Activated naive CD8-positive, alpha-beta T cell treated with anti-CD3 and anti-CD28 coated beads, Interleukin-2, amount 50 U/mL, for 16 hours (primary cell): ENCODE measurements around the gene FNTB.

Source experiments
- DNase-seq: peaks from one replicate; pipeline ENCODE4 v3.0.0-alpha.2; 2020; ENCODE audit warnings: low read depth, low spot score

Gene FNTB, protein sequence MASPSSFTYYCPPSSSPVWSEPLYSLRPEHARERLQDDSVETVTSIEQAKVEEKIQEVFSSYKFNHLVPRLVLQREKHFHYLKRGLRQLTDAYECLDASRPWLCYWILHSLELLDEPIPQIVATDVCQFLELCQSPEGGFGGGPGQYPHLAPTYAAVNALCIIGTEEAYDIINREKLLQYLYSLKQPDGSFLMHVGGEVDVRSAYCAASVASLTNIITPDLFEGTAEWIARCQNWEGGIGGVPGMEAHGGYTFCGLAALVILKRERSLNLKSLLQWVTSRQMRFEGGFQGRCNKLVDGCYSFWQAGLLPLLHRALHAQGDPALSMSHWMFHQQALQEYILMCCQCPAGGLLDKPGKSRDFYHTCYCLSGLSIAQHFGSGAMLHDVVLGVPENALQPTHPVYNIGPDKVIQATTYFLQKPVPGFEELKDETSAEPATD

GRCh38 chr14:64986648-64987437, at the start of gene FNTB:
Gene FNTB, plus strand, starts transcription at chr14:64986895. Its CDS starts 59 bp downstream, at chr14:64986954.
- DNase-seq, result peak; percentile 80

DNA sequence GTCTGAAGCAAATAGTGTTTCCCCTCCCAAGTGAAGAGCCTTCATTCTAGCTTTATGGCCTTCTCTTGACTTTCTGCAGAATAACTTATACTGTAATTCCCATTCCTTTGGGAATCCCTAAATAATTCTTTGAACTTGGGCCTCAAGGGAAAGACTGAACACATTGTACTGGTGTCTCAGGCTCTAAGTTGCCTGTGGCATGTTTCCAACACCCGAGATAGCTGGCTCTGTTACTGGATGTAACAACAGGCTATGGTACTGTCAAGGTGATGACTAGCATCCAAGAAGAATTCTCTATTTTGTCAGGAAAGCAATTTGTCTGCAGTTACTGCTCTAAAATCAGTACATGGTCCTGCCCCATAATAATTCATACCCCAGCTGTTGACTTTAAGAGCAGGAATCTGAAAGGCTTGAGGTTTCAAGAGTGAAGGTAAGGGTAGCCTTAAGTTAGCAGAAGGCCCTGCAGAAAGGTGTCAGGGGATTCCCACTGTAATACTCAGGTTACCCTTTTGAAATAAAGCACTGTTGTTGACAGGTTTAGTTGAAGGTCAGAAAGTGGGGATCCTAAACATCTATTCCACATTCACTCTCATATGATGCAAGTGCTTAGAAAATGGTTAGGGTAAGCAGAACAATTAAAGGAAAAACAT, 49.4 kb upstream of the FNTB start:
- no peak for DNase-seq

- no peak for DNase-seq
Measured at GRCh38 chr14:64937821-64938193, 48.9 kb upstream of the FNTB start.

DNA sequence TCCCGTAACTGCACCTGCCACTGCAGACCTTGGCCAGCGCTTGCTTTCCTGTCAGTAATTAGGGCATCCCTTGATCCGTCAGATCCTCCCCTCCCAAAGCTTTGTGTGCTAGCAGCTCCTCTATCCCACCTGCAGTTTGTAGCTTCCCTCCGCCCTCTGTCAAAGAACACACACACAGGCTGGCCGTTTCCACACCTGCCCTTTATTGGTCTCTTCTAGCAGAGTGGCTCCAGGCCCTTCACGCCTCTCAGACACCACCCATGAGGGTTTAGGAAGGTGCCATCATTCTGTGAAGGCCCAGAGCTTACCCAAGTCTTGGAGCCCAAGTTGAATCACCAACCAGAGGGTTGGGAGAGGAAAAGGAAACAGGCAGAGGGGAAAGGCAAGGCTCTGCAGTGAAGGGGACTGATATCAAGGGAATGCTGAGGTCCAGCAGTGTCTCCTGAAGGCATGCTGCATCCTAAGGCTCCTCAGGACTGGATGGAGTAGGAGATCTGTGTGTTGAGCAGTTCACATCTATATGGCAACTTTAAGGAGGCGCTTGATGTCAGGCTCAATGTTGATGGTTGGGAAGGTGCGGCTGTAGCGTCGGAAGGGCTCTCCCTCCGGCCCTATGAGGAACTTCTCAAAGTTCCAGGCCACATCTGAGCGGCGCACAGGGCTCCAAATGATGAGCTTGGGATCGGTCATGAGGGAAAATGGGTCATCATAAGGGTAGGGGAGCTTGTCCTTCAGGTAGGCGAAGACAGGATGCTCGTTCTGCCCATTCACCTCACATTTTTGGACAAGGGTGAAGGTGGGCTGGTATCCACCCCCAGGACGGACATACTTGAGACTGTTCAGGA, 47.5 kb upstream of the FNTB start:
- DNase-seq, result no peak

GRCh38 chr14:64939817-64940190, 46.9 kb upstream of the FNTB start:
- no peak for DNase-seq

DNA sequence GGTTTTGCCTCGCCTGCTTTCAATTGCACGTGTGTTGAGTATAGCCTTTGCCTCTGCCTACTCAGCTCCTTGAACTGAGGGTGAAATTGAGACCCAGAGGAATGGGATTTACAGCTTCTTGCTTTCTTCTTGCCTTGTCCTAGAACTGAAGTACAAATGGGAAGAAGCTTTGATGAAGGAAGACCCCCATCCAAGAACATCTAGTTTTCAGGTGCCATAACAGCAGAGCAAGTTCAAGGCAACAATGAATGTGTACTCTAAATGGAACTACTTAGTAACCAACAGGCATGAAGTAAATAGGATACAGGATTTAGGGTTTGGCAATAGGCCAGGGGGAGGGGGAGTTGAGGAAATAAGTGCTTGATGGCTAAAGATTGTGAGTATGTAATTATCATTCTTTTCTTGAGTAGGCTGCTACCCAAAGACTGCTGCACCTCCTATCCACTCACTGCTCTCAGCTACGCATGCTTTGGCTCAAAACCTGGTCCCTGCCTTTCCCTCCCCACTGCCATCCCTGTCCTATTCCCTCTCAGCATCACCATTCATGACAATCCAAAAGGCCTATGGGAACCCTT, 46.3 kb upstream of the FNTB start:
- DNase-seq, result no peak

DNA sequence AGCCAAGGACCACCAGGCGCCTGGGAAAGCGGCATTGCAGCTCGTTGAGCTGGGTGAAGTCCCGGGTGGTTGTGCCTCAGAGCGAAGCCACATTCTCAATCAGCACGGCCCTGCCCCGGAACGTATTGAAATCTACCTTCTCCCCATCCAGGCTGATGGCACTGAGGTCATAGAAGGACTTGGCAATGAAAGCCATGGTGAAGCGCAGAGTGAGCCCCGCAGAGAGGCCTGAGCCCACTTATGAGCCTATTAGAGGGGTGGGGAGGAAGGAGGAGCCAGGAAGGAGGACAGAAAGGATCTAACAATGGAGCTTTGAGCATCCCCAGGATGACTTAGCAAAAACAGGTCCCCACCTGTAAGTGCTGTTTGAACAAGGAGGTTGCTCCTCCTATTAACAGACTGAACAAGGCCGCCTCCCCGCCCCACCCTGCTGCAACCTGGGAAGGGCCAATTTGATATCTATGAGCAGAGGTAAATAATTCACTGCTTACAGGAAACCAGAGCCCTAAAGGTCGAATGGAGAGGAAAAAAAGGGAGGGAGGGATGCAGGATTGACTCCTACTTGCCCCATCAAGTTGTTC, 44.1 kb upstream of the FNTB start, which contains the start of gene GPX2:
Gene GPX2, minus strand, starts transcription at position 215 of the 581 bp plus-strand sequence. Its CDS starts 19 bp downstream, at position 196.
- no peak for DNase-seq

GRCh38 chr14:64943556-64943955, 43.1 kb upstream of the FNTB start:
- DNase-seq, result no peak

DNA sequence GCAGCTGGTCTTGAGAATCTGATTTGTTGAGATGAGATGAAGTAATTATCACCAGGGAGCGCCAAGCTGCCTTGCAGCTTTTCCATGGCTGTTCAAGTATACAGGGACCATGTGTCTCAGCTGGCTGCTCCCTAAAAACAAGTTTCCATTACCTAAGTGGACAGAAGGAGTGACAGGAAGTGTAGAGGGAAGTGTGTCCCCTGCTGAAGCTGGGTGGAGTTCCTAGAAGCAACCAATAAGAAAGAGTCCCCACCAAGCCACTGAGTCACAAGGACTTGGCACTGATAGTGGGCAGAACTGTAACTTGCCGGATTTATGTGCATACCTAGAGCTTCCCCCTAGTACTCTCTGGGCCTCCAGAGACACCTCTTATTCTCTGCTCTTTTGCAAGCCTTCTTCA, 42.7 kb upstream of the FNTB start:
- DNase-seq, result no peak

- no peak for DNase-seq
Measured at GRCh38 chr14:64944861-64945260, 41.8 kb upstream of the FNTB start.

DNA sequence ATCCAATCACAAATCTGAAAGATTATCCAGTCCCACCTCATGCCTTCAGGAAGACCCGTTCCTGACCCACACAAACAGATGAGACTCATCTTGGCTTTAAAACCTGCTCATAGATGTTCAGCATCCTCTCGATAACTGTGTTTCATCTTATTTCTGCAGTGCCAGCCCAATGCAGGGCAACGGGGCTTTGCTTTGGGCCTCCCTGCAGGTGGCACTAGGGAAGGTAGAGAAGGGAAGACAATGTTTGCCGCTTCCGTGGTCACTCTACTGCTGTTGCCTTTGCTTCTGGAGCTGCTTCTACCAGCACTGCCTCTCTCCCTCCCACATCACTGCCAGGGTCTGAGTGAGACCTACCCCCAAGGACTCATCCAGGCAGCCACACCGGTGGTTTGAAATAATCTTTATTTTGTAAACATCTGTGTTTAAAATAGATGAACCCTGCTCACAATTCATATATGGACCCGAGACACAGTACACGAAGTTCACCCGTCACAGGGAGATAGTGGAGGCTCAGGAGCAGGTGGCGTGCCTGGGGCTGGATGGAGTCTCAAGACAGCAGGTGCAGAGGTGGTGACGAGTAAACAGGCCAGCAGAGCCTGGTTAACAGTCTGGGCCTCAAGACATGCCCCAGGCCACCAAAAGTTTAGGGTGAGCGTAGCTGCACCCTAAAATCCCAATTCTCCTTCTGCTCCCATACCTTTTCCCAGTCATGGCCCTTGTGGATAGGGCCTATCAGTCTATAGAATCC, 41.1 kb upstream of the FNTB start:
- no peak for DNase-seq

DNA sequence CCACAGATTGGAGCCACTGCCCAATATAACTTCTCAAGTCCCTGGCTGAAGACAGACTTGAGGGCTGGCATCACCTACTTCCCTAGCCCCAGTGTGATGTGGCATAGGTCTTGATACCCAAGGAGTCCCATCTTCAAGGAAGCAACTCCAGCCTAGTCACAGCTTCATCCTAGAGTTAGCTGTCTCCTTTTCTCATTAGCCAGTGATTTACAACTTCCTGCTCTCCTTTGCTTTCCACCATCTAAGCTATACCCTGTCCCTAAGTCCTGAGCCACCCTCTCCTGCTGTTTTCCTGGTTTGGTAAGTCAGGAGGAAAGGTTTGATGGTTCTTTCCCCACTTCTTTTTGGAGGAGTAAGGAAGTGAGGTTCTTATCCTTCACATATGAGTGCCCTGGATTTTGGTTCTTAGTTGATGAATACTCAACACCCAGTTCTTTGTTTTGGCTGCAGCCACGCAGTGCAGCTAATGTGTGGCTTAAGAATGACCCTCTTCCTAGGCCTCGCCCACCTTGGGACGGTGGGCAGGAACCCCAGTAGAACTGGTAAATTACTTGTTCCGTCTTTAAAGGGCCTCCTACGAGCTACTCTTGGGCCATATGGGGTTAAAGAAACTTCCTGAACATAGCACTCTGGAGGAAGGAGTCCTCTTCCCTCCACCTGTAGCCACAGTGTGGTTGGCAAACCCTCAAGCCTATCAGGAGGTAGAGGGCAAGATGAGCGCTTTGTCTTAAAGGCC, 40.2 kb upstream of the FNTB start:
- no peak for DNase-seq

DNA sequence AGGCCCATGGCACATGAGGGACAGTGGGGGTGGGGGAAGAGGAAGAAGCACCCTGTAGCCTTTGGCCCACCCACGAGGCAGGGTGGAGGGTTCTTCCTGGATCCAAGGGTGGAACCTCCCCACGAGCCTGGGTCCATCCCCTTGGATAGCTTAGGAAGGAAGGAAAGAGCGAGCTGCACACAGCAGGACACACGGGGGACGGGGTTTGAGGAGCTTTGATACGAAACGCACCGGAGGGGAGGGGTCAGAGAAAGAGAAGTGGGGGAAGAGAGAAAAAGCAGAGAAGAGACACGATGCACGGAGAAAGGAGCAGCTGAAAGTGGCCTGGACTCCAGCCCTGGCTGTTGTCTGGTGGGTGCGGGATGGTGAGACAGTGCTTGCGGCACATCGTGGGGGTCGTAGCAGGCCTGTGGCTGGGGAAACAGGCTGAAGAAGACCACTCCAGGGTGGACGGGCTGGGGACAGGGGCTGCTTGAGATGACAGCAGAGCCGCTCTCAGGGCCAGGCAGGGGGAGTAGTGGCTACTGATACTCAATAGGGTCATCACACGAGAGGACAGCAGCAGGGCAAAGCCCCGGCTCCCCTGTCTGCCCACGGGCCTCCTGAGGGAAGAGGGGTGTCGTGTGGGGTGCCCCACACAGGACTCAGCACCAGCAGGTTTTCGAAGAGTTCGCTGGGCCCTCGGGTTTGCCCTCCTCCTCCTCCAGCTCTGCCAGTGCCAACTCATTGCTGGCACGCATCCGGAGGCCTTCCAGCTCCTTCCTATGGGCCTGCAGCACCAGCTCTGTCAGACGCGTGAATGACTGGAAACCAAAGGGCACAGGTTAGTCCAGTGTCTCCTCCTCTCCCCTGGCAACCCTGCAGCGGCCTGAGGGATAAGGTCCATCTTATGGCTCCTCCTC, 38.7 kb upstream of the FNTB start:
- no peak for DNase-seq

DNA sequence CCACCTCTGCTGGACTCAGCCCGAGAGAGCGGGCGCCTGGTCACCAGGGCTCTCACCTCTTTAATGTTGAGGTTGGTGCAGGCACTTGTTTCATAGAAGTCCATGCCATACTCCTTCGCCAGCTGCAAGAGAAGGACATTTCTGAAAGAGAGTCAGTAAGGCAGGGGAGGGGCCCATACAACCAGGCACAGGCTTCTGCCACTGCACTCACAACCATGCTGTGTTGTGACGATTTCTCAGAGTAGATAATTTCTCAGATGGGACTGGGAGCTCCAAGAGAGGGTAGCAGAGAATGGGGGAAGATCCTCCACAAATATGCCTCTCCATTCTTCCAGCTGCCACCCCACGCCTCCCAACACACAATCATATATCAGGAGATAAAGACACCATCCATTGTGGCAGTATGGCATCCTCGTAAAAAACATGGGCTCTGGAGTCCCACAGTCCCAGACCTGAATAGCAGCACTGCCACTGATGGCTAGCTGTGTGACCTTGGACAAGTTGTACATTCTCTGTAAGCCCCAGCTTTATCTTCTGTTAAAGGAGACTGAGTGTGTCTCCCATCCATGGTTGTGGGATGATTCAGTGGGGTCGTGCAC, 38.0 kb upstream of the FNTB start:
- no peak for DNase-seq

DNA sequence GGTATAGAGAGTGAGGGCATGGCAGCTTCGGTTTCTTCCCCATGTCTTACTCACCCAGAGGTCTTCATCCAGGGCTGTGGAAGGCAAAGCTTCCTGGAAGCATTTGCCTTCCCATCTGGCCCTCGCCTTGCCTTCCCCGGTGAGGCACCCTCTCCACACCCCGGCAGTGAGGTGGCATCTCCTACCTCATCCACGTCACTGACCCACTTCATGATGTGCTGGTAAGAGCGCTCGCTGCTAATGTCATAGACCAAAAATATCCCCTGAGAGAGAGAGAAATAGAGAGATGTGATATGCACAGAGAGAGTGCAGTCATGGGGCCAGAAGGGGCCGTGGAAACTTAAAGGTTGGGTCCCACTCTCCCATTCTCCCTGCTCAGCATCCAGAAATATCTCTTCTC, 35.8 kb upstream of the FNTB start:
- no peak for DNase-seq

- no peak for DNase-seq
Measured at GRCh38 chr14:64951291-64951690, 35.4 kb upstream of the FNTB start.

- no peak for DNase-seq
Measured at GRCh38 chr14:64951724-64952123, 35.0 kb upstream of the FNTB start.
